Measurements from ENCODE around the gene VAV2.

- TF ChIP-seq CTCF (IDR thresholded peaks at IDR 0.05; ENCODE audit: insufficient read depth, low read length, poor library complexity, severe bottlenecking) (no peak), EZH2phosphoT487 (conservative IDR thresholded peaks at IDR 0.05; ENCODE audit: low read length) (no peak)
These were observed 177.4 kb downstream of the VAV2 start for GRCh38 chr9:133814586-133815208.
